B cell (primary cell): Measurements from ENCODE around the gene CD151.

Source experiments
- CTCF ChIP-seq: fragments of 200-600 bp; IDR thresholded peaks from one replicate; pipeline ENCODE4 v1.8.0; 2022; ENCODE audit warnings: antibody characterized with exemption, mild to moderate bottlenecking
- EZH2 ChIP-seq: IDR thresholded peaks from 2 replicates; pipeline ENCODE4 v1.6.1; 2012; ENCODE audit warnings: borderline replicate concordance, low read depth, mild to moderate bottlenecking, moderate library complexity, low read length; ENCODE audit not compliant: insufficient read depth, poor library complexity, severe bottlenecking

- TF ChIP-seq CTCF (no peak), EZH2 (no peak)
These were observed 13.2 kb downstream of the CD151 start for GRCh38 chr11:845872-846495.
